GM19438 (cell line): Measurements from ENCODE around the gene SLC9A1.

Experiments
- ATAC-seq: cut with Tn5 transposase; IDR thresholded peaks from one replicate; pipeline ENCODE4 v1.9.1; 2021; ENCODE audit warnings: low read depth; ENCODE audit not compliant: unreplicated experiment

Gene SLC9A1

GRCh38 chr1:27108588-27108987 is 46.3 kb downstream of the SLC9A1 start:
- ATAC-seq = no peak

GRCh38 chr1:27106561-27107323 is 48.2 kb downstream of the SLC9A1 start:
- ATAC-seq = no peak

- ATAC-seq = no peak
These were observed 49.9 kb downstream of the SLC9A1 start for GRCh38 chr1:27105018-27105417.

- ATAC-seq = no peak
These were observed 51.4 kb downstream of the SLC9A1 start for GRCh38 chr1:27103498-27103897.

- ATAC-seq = no peak
These were observed 52.0 kb downstream of the SLC9A1 start for GRCh38 chr1:27102707-27103468.

- ATAC-seq = no peak
These were observed 52.7 kb downstream of the SLC9A1 start for GRCh38 chr1:27102134-27102706.

- no peak for ATAC-seq
These were observed 53.2 kb downstream of the SLC9A1 start for GRCh38 chr1:27101696-27102095.

GRCh38 chr1:27101054-27101491 is 53.9 kb downstream of the SLC9A1 start:
- no peak for ATAC-seq

GRCh38 chr1:27100335-27101053 is 54.4 kb downstream of the SLC9A1 start:
- no peak for ATAC-seq

GRCh38 chr1:27099587-27100334 is 55.2 kb downstream of the SLC9A1 start:
- no peak for ATAC-seq

GRCh38 chr1:27099135-27099586 is 55.8 kb downstream of the SLC9A1 start:
- ATAC-seq = no peak

GRCh38 chr1:27098431-27099134 is 56.3 kb downstream of the SLC9A1 start:
- no peak for ATAC-seq

GRCh38 chr1:27097484-27097917 is 57.4 kb downstream of the SLC9A1 start:
- no peak for ATAC-seq

- ATAC-seq = no peak
These were observed 59.3 kb downstream of the SLC9A1 start for GRCh38 chr1:27095576-27095975.

- ATAC-seq = no peak
These were observed 62.0 kb downstream of the SLC9A1 start for GRCh38 chr1:27092888-27093287.

GRCh38 chr1:27090911-27091310 is 64.0 kb downstream of the SLC9A1 start:
- no peak for ATAC-seq

GRCh38 chr1:27087371-27088220 is 67.3 kb downstream of the SLC9A1 start:
- ATAC-seq = no peak

- no peak for ATAC-seq
These were observed 68.3 kb downstream of the SLC9A1 start for GRCh38 chr1:27086628-27087027.

- ATAC-seq = no peak
These were observed 68.9 kb downstream of the SLC9A1 start for GRCh38 chr1:27086026-27086425.
